Mammary epithelial cell (primary cell): ENCODE results near the gene CCBE1.

Experiments
- EZH2 ChIP-seq: IDR thresholded peaks from 2 replicates; pipeline ENCODE4 v1.6.1; 2012; ENCODE audit warnings: low read length, inconsistent platforms, borderline replicate concordance
- TF ChIP-seq, protein P1 (sequence below), 2 donors: IDR thresholded peaks in 1 of 2; conservative IDR thresholded peaks in 1 of 2; 2 replicates each; pipeline ENCODE4 v1.5.1; 2011 to 2012; ENCODE audit warnings: inconsistent platforms in 2 of 2, low read length in 2 of 2, mild to moderate bottlenecking in 2 of 2, control low read depth in 1 of 2, low read depth in 1 of 2; ENCODE audit not compliant: insufficient read depth in 1 of 2; ENCODE audit errors: extremely low read depth in 1 of 2

DNA sequence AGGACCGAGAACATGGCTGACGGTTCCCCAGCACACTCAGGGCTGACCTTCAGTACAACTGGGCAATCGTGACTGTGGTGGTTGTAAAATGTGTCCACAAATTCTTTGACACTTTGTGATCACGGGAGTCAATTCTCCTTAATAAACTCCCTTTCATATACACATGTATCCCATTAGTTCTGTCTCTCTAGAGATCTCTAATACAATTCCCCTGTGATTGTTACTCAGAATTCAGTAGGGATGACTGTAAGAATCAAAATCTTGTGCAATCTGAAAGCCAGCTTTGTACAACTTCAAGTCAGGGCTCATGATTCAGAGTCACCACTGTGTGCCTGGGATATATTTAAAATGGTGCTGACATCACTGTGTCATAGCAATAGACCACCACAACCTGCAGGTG is 248.7 kb downstream of the CCBE1 start:
- TF ChIP-seq, protein P1, sequence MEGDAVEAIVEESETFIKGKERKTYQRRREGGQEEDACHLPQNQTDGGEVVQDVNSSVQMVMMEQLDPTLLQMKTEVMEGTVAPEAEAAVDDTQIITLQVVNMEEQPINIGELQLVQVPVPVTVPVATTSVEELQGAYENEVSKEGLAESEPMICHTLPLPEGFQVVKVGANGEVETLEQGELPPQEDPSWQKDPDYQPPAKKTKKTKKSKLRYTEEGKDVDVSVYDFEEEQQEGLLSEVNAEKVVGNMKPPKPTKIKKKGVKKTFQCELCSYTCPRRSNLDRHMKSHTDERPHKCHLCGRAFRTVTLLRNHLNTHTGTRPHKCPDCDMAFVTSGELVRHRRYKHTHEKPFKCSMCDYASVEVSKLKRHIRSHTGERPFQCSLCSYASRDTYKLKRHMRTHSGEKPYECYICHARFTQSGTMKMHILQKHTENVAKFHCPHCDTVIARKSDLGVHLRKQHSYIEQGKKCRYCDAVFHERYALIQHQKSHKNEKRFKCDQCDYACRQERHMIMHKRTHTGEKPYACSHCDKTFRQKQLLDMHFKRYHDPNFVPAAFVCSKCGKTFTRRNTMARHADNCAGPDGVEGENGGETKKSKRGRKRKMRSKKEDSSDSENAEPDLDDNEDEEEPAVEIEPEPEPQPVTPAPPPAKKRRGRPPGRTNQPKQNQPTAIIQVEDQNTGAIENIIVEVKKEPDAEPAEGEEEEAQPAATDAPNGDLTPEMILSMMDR (conservative IDR thresholded peaks at IDR 0.05 in 1 of 2, IDR thresholded peaks at IDR 0.05 in 1 of 2; ENCODE audit: extremely low read depth in 1 of 2, insufficient read depth in 1 of 2, low read depth in 1 of 2, low read length in 2 of 2): no peak
- no peak for TF ChIP-seq EZH2
